Measurements from ENCODE around the gene PLEKHA8.

The PLEKHA8 gene

GRCh38 chr7:30003098-30003497, 25.1 kb upstream of the PLEKHA8 start:
- H3K4me3 ChIP-seq (ENCODE audit: low read depth, low read length): no peak overlapping the region
- TF ChIP-seq CTCF (IDR thresholded peaks at IDR 0.05; ENCODE audit: borderline replicate concordance, insufficient read depth, low read depth, low read length): no peak

GRCh38 chr7:30005464-30005863, 22.7 kb upstream of the PLEKHA8 start:
- no peak overlapping the region for H3K4me3 ChIP-seq (ENCODE audit: low read depth, low read length)
- no peak for TF ChIP-seq CTCF (IDR thresholded peaks at IDR 0.05; ENCODE audit: borderline replicate concordance, insufficient read depth, low read depth, low read length)

- no peak for TF ChIP-seq CTCF (IDR thresholded peaks at IDR 0.05; ENCODE audit: borderline replicate concordance, insufficient read depth, low read depth, low read length)
- no peak overlapping the region for H3K4me3 ChIP-seq (ENCODE audit: low read depth, low read length)
Measured at GRCh38 chr7:30010021-30010420, 18.2 kb upstream of the PLEKHA8 start.

- TF ChIP-seq CTCF (IDR thresholded peaks at IDR 0.05; ENCODE audit: borderline replicate concordance, insufficient read depth, low read depth, low read length): no peak
Measured at GRCh38 chr7:30012757-30013156, 15.5 kb upstream of the PLEKHA8 start.

GRCh38 chr7:30018451-30018850, 9.8 kb upstream of the PLEKHA8 start:
- TF ChIP-seq CTCF (IDR thresholded peaks at IDR 0.05; ENCODE audit: borderline replicate concordance, insufficient read depth, low read depth, low read length): no peak
- H3K4me3 ChIP-seq (ENCODE audit: low read depth, low read length): no peak overlapping the region

More at GRCh38 chr7:30012757-30013156, 15.5 kb upstream of the PLEKHA8 start:
- no peak overlapping the region for H3K4me3 ChIP-seq (ENCODE audit: low read depth, low read length)

GRCh38 chr7:30019387-30019786, 8.8 kb upstream of the PLEKHA8 start:
- no peak for TF ChIP-seq CTCF (IDR thresholded peaks at IDR 0.05; ENCODE audit: borderline replicate concordance, insufficient read depth, low read depth, low read length)
- H3K4me3 ChIP-seq (ENCODE audit: low read depth, low read length): no peak overlapping the region

- TF ChIP-seq CTCF (IDR thresholded peaks at IDR 0.05; ENCODE audit: borderline replicate concordance, insufficient read depth, low read depth, low read length): no peak
Measured at GRCh38 chr7:30019960-30020359, 8.3 kb upstream of the PLEKHA8 start.

More at GRCh38 chr7:30019960-30020359, 8.3 kb upstream of the PLEKHA8 start:
- no peak overlapping the region for H3K4me3 ChIP-seq (ENCODE audit: low read depth, low read length)
